Small intestine (tissue), 7 donors: ENCODE results near the gene ARID2. TPM values are rescaled to one million over a fixed set of nuclear protein-coding genes. Genes with fewer than 3 reads are reported as not detected.

ENCODE experiments used
- DNase-seq, 2 donors: peaks; one replicate each; pipeline versions ENCODE4 v3.0.0 to v3.0.0-alpha.2; 2013
- FAIRE-seq: peaks from 2 replicates; lab custom pipeline; 2012; peaks lifted over from hg19 to GRCh38; lab: Jason Lieb, UNC
- H3K27ac ChIP-seq, 3 donors: one replicate each; pipeline ENCODE4 v1.5.1; 2013; ENCODE audit warnings: low read length in 2 of 3, mild to moderate bottlenecking in 2 of 3, control low read depth in 1 of 3, inconsistent platforms in 1 of 3, low read depth in 1 of 3, moderate library complexity in 1 of 3
- H3K27me3 ChIP-seq, 3 donors: one replicate each; pipeline ENCODE4 v1.6.1; 2013; ENCODE audit warnings: low read length in 3 of 3, inconsistent platforms in 1 of 3; ENCODE audit not compliant: control insufficient read depth in 3 of 3, insufficient read depth in 3 of 3
- H3K36me3 ChIP-seq, 3 donors: one replicate each; pipeline ENCODE4 v1.6.1; 2013; ENCODE audit warnings: low read length in 3 of 3, inconsistent platforms in 1 of 3, low read depth in 1 of 3, mild to moderate bottlenecking in 1 of 3, moderate library complexity in 1 of 3; ENCODE audit not compliant: control insufficient read depth in 3 of 3, insufficient read depth in 2 of 3
- H3K4me1 ChIP-seq, 3 donors: one replicate each; pipeline ENCODE4 v1.6.1; 2013; ENCODE audit warnings: low read length in 2 of 3, inconsistent platforms in 1 of 3, low read depth in 1 of 3, mild to moderate bottlenecking in 1 of 3, moderate library complexity in 1 of 3; ENCODE audit not compliant: control insufficient read depth in 3 of 3, insufficient read depth in 2 of 3
- H3K4me3 ChIP-seq, 3 donors: one replicate each; pipeline ENCODE4 v1.5.1; 2013; ENCODE audit warnings: low read length in 3 of 3, control low read depth in 1 of 3, inconsistent platforms in 1 of 3, low read depth in 1 of 3, mild to moderate bottlenecking in 1 of 3, moderate library complexity in 1 of 3
- H3K9me3 ChIP-seq, 2 donors: one replicate each; pipeline ENCODE4 v1.6.1; 2013; ENCODE audit warnings: low read depth in 1 of 2, low read length in 1 of 2; ENCODE audit not compliant: control insufficient read depth in 2 of 2, insufficient read depth in 1 of 2
- WGBS, 3 donors: extraction: QIAGEN DNeasy Blood & Tissue Kit; methylation state at CpG; one replicate each; pipeline ENCODE4 v1.1.7; 2013; 5-methylcytosine and 5-hydroxymethylcytosine counted together
- polyA plus RNA-seq, 4 donors: library from polyadenylated mRNA; stranded (reverse) in 3 of 4; unstranded in 1 of 4; fragments of 200-250 nt in 3 of 4; fragments of 120-200 nt in 1 of 4; gene quantifications; one replicate each; pipeline versions ENCODE4 v1.2.1 to v1.2.3, GENCODE V29; 2013
- donor health status: healthy with polysubstance abuse.
- donor health status: control.
- donor health status: control.
- donor health status: Bipolar disorder and iron deficiency.
- donor health status: healthy.

Gene ARID2
- polyA plus RNA-seq, 4 donors: 5.1 to 17.6 (median 6.0) TPM

DNA sequence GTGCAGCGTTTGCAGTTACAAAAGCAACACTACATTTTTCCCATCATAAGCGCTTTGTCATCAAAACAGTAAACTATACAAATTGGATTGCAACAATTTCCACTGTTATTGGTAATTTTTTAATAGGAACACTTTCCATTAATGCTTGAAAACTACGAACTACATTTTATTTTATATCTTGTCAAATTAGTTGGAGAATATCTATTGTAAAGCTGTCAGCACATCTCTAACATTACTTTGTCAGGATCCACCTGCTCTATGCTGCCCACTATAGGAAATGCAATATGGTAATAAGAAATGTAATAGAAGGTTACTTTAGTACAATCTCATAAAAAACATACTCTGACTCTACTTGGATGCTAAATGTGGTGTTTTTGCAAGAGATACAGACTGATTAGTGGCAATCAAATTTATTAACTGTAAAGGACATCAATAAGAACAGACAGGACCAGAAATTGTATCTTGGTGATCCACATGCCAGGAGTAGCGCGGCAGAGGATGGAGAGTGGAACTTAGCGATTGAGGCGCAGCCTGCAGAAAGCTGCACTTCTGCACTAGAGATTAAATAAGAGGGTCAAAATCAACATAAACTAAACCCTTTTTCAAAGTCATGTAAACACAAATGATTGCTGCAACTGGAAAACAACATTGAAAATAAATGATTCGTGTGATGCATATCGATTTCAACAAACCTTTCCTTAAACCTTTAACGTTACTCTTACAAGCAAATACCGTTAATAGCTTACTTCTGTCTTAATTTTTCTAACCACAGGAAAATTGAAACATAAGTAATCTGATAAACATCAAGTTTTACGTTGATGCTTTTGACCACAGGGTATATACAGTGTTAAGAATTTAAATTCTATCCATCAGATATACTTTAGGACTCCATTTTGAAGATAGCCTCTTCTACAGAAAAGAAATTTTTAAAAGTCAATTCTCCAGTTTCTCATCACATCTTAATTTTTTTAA is 3.6 kb upstream of the ARID2 start:
- no peaks in the 10 kb centered on the region for H3K27me3 ChIP-seq
- no peaks in the 10 kb centered on the region for H3K9me3 ChIP-seq
- peak overlapping the region; percentile 93 to 99 (median 96) for H3K27ac ChIP-seq
- H3K36me3 ChIP-seq: peaks cover 0 to 3% (median 0%) of the 10 kb centered on the region in 3 donors
- H3K4me3 ChIP-seq: peak overlapping the region; percentile 72 to 86 (median 81)
- peak; percentile 49 for FAIRE-seq
- DNase-seq: peak; percentile 67 to 75
- 2 to 4% (median 3%) methylated on average over 12 of the region's 12 CpGs for WGBS, 3 donors
- peaks cover 1 to 4% (median 3%) of the 10 kb centered on the region in 3 donors for H3K4me1 ChIP-seq

DNA sequence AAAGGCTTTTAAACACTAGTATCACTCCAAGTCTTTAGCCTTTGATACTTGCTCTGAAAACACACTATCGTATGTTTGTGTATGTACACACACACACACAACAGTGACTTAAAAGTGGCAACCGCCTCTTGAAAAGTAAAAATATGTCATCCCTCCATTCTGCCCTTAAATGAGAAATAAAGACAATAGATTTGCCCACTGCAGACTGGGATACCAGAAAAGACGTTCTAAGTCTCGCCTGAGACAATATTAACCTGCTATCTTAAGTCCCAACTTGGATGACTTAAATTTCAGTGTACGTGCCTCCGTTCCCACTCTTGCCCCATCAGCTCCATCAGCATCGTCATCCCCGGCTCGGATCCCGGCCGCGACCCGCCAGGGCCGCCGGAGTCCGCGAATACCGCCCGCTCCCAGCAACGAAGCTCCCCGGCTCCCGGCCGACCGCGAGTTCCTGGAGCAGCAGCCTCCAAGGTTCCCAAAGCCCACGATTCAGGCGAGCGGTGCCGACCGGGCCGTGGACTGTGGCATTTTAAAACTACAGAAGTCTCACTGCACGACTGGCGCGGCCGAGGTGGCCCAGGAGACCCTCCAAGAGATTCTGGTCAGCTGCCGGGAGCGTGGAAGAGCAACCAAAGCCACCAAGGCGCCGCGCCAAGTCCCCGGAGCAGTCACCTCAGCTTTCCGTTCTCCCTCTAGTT is 2.8 kb upstream of the ARID2 start:
- no peak for FAIRE-seq
- H3K27me3 ChIP-seq: no peaks in the 10 kb centered on the region
- H3K4me3 ChIP-seq: peak overlapping the region; percentile 72 to 86 (median 81)
- H3K36me3 ChIP-seq: peaks cover 0 to 3% (median 0%) of the 10 kb centered on the region in 3 donors
- H3K27ac ChIP-seq: peak overlapping the region; percentile 93 to 99 (median 96)
- no peaks in the 10 kb centered on the region for H3K9me3 ChIP-seq
- peaks cover 0 to 3% (median 2%) of the 10 kb centered on the region in 3 donors for H3K4me1 ChIP-seq
- DNase-seq: peak in 1 of 2 donors; percentile 9
- 0% methylated on average over 42 of the region's 42 CpGs for WGBS, 3 donors

DNA sequence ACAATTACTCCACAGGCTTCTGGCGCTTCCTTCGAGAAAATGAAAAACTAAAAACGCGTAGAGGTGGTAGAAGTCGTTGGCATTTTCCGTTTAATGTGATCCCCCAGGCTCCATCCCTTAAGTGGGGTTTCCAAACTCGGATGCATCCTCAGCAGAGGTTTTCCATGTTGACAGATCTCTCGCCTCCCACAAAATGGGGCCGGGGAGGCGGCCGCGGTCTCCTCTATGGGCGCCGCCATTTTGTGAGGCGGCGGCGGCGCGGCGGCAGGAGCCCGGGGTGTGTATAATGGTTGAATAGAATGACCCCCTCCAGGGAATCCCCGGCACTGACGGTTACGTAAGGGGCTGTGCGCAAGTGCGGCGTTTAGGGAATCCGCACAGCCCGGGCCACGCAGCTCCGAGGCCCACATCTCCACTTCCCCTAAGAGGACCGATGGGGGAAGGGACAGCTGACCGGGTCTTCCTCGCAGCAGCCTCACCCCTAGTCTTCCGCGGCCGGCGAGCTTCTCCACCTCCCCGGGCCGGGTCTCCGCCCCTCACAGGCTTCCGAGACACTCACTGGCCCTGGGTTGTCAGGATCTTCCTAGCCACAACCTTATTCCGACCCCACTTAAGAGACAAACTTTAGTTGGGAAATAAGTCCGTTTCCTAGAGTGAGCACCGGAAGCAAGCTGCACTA is 2.1 kb upstream of the ARID2 start:
- no peak for FAIRE-seq
- no peaks in the 10 kb centered on the region for H3K9me3 ChIP-seq
- WGBS, 3 donors: 0% methylated on average over 45 of the region's 45 CpGs
- DNase-seq: peak; percentile 96 to 97
- no peaks in the 10 kb centered on the region for H3K36me3 ChIP-seq
- peaks cover 0 to 3% (median 2%) of the 10 kb centered on the region in 3 donors for H3K4me1 ChIP-seq
- no peaks in the 10 kb centered on the region for H3K27me3 ChIP-seq
- H3K4me3 ChIP-seq: peak overlapping the region; percentile 72 to 86 (median 81)
- peak overlapping the region; percentile 93 to 99 (median 96) for H3K27ac ChIP-seq

DNA sequence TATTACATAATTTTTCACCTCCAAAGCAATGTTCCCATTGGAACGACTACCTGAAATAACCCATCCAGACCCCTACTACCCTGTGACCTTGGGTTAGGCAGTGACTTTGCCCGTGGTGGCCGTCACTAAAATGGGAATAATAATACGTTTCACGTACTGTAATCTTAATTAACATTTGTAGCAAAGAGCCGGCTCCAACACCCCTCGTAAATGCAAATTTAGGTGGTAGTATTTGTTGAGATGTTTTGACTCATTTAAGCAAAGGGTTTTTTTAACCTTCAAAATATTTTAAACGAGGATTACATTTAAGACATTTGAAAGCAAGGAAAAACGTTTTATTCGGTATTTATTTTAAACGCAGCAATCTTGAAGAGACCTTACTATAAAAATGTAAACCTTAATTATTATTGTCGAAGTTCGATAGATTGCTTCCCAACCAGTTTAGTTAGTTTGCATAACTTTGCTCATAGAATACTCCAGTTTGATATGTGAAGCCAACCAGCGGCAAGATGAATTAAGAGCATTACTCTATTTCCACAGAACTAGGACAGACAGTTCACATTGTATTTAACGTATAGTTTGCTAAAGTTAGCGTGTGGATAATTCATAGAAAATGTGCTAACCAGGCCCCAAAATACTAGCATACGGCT is 1.4 kb upstream of the ARID2 start:
- Histone ChIP-seq H3K36me3 (no peaks in the 10 kb centered on the region), H3K4me3 (peak overlapping the region; percentile 26 to 86 (median 81)), H3K27ac (peak overlapping the region; percentile 96 to 99 (median 98)), H3K27me3 (no peaks in the 10 kb centered on the region), H3K9me3 (no peaks in the 10 kb centered on the region), H3K4me1 (peaks cover 0 to 3% (median 2%) of the 10 kb centered on the region in 3 donors)
- FAIRE-seq (no peak), DNase-seq (no peak)
- 0 to 1% (median 0%) methylated on average over 17 of the region's 17 CpGs for WGBS, 3 donors

DNA sequence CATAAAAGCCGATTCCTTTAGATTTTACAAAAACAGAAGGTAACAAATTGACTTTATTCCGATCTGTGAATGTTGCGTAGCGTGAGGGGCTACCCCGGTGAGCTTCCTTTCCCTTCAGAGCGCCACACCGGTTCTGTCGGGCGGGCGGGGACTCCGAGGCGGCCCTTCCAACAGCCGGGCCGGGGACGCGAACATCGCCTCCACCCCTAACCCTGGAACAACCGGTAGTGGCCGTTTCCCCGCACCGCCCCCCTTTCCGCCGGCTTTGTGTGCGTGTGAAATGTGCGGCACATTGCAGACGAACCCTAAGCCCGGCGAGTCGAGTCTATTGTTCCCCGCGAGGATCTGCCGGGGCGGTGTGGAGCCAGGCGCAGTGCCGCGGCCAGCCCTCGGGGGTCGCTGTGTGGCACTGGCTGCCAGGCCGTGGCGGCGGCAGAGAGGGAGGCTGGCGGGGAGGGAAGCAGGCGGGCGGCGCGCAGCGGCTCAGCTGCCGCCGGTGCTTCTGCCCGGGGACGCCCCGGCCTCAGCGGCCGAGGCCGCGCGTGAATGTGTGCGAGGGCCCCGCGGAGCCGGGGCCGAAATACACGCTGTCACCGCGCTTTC is 775 bp upstream of the ARID2 start:
- WGBS, 3 donors: 0% methylated on average over 51 to 65 of the region's 65 CpGs
- FAIRE-seq: no peak
- Histone ChIP-seq H3K27ac (peak overlapping the region; percentile 96 to 99 (median 98)), H3K4me3 (peak overlapping the region; percentile 81 to 99 (median 86)), H3K9me3 (no peaks in the 10 kb centered on the region), H3K4me1 (peaks cover 0 to 3% (median 2%) of the 10 kb centered on the region in 3 donors), H3K36me3 (no peaks in the 10 kb centered on the region), H3K27me3 (no peaks in the 10 kb centered on the region)
- DNase-seq: peak; percentile 97 to 98

DNA sequence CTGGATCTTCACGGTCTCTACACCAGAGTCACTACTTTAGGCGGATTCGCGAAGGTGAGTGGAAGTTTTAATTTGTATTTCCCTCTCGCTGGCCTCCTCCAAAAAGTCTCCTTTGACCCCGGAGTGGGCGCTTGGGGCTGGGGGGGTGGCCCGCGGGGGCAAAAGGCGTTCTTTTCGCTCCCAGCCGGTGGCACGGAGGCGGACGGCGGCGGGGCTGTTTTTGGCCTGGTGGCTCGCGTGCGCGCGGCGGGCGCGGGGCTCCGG is 510 bp downstream of the ARID2 start:
- peak overlapping the region; percentile 81 to 99 (median 86) for H3K4me3 ChIP-seq
- H3K36me3 ChIP-seq: peaks cover 0 to 4% (median 0%) of the 10 kb centered on the region in 3 donors
- no peaks in the 10 kb centered on the region for H3K27me3 ChIP-seq
- no peak for FAIRE-seq
- H3K4me1 ChIP-seq: peaks cover 0 to 3% (median 0%) of the 10 kb centered on the region in 3 donors
- WGBS, 3 donors: 0 to 1% (median 0%) methylated on average over 9 to 26 of the region's 26 CpGs
- DNase-seq: no peak
- H3K27ac ChIP-seq: peak overlapping the region; percentile 96 to 99 (median 98)
- H3K9me3 ChIP-seq: no peaks in the 10 kb centered on the region

DNA sequence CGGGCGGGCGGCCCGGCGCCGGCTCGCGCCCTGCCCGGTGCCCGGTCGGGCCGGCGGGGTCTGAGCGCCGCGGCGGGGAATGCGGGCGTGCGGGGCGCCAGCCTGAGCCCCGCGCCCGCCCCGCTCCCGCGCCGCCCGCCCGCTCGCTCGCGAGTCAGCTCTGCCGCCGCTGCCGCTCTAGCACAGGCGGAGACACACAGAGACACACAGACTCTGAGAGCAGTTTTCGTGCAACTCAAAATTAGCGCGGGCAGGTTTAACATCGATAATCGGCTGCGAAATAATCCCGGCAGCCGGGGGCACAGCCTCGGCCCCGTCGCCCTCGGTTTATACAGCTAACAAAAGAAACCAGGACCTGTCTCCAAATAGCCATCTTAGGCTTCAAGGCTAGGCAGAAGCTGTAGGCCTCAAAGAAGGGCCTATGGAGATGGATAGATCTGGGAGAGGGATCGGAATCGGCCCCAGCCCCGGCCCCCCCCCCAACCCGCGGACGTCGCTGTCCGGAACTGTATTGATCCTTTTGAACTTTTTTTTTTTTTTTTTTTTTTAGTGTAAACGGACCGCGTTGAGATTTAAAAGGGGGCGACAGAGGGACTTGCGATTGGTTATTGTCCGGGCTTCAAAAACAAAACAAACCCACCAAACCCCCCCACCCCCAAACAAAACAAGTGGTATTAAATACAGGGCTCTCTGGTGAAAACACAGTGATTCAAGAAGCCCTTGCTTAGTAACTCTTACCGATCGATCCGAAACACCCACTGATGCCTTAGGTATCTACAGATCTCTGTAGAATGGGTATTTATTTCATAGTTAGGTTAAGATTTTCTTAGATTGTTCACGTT is 1.1 kb downstream of the ARID2 start:
- no peak for FAIRE-seq

More for the DNA sequence above, 1.1 kb downstream of the ARID2 start:
- peak overlapping the region; percentile 81 to 99 (median 86) for H3K4me3 ChIP-seq
- DNase-seq: peak; percentile 56 to 79
- H3K27ac ChIP-seq: peak overlapping the region; percentile 96 to 99 (median 98)
- WGBS, 3 donors: 0% methylated on average over 37 to 67 of the region's 67 CpGs
- H3K27me3 ChIP-seq: no peaks in the 10 kb centered on the region
- peaks cover 0 to 6% (median 3%) of the 10 kb centered on the region in 3 donors for H3K36me3 ChIP-seq
- no peaks in the 10 kb centered on the region for H3K4me1 ChIP-seq
- no peaks in the 10 kb centered on the region for H3K9me3 ChIP-seq
